Chondrocyte (in vitro differentiated cells): Measurements from ENCODE around the gene IRF2BP1. TPM values are rescaled to one million over a fixed set of nuclear protein-coding genes. Genes with fewer than 3 reads are reported as not detected.

Source experiments
- DNase-seq: peaks from one replicate; pipeline ENCODE4 v3.0.0; 2021; ENCODE audit warnings: mixed read lengths, low spot score
- H3K27ac Mint-ChIP-seq: one replicate; pipeline ENCODE4 v1.8.0; 2021; ENCODE audit warnings: mild to moderate bottlenecking, moderate library complexity, mixed read lengths; ENCODE audit not compliant: unreplicated experiment
- H3K27me3 Mint-ChIP-seq: 2 replicates; pipeline ENCODE4 v1.8.0; 2021; ENCODE audit warnings: low read depth, mixed read lengths
- H3K36me3 Mint-ChIP-seq: 2 replicates; pipeline ENCODE4 v1.8.0; 2021; ENCODE audit warnings: low read depth, mixed read lengths
- H3K4me1 Mint-ChIP-seq: 2 replicates; pipeline ENCODE4 v1.8.0; 2021; ENCODE audit warnings: low read depth, mild to moderate bottlenecking, mixed read lengths
- H3K4me3 Mint-ChIP-seq: one replicate; pipeline ENCODE4 v1.8.0; 2021; ENCODE audit warnings: mild to moderate bottlenecking, moderate library complexity, mixed read lengths; ENCODE audit not compliant: unreplicated experiment
- H3K9me3 Mint-ChIP-seq: 2 replicates; pipeline ENCODE4 v1.8.0; 2021; ENCODE audit warnings: low read depth, mixed read lengths
- total RNA-seq: library from RNA; stranded (reverse); gene quantifications from 3 replicates; pipeline ENCODE4 v1.2.1, GENCODE V29; 2021
- TF ChIP-seq, protein P1 (sequence below): fragments of 200-600 bp; sonication (generic); IDR thresholded peaks from 2 replicates; pipeline ENCODE4 v1.5.0; 2021; ENCODE audit warnings: antibody characterized with exemption, mild to moderate bottlenecking, moderate library complexity

Gene IRF2BP1
- total RNA-seq, 1 donor from 2014 or later, result 30.5 TPM

DNA sequence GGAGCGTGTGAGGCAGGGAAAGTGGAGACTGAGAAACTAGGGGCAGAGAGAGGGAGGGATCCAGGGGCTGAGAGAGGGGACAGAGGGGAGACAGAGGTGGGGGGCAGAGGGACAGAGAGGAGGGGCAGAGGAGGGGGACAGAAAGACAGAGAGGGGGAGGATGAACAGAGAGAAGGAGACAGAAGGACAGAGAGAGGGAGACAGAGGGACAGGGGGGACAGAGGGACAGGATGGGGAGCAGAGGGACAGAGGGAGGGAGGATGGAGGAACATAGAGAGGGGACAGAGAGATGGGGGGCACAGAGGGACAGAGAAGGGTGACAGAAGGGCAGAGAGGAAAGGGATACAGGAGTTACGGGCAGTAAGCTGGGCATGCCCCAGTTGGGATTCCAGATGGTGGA is 43.3 kb upstream of the IRF2BP1 start:
- no peak overlapping the region for H3K4me3 Mint-ChIP-seq
- H3K36me3 Mint-ChIP-seq, result no peaks in the 10 kb centered on the region
- DNase-seq, result no peak
- TF ChIP-seq, protein P1, sequence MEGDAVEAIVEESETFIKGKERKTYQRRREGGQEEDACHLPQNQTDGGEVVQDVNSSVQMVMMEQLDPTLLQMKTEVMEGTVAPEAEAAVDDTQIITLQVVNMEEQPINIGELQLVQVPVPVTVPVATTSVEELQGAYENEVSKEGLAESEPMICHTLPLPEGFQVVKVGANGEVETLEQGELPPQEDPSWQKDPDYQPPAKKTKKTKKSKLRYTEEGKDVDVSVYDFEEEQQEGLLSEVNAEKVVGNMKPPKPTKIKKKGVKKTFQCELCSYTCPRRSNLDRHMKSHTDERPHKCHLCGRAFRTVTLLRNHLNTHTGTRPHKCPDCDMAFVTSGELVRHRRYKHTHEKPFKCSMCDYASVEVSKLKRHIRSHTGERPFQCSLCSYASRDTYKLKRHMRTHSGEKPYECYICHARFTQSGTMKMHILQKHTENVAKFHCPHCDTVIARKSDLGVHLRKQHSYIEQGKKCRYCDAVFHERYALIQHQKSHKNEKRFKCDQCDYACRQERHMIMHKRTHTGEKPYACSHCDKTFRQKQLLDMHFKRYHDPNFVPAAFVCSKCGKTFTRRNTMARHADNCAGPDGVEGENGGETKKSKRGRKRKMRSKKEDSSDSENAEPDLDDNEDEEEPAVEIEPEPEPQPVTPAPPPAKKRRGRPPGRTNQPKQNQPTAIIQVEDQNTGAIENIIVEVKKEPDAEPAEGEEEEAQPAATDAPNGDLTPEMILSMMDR, result no peak
- peaks cover 7% of the 10 kb centered on the region for H3K4me1 Mint-ChIP-seq
- peaks cover 35% of the 10 kb centered on the region for H3K27me3 Mint-ChIP-seq
- no peaks in the 10 kb centered on the region for H3K9me3 Mint-ChIP-seq
- no peak overlapping the region for H3K27ac Mint-ChIP-seq

DNA sequence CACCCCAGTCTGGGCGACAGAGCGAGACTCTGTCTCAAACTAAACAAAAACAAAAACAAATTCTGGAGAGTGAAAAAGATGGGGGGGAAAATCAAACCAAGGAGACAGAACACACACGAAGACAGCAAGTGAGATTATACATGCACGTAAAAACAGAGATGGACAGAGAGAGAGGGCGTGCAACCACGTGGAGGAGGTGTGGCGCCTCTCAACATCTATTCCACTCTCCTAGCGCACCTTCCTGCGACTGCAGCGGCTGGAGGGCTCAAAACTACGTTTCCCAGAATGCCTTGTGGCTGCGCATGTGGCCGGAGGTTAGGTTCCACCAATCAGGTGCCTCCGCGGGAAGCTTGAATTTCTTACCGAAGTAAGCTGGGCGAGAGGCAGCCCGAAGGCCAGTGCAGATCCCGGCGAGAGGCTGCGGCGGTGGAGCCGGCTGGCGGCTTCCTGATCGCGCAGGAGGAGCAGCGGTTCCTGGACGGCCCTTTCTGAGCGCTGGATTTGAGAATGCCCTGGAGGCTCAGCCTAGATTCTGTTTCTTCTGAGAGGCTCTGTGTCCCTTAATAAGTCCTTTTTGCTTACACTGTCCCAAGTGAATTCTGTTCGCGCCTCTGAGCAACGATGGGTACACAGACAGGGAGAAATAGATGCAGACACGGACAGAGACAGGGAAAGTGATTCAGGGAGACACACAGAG is 41.8 kb upstream of the IRF2BP1 start:
- Mint-ChIP-seq H3K36me3 (no peaks in the 10 kb centered on the region), H3K4me1 (peaks cover 7% of the 10 kb centered on the region), H3K9me3 (no peaks in the 10 kb centered on the region), H3K4me3 (no peak overlapping the region), H3K27ac (no peak overlapping the region), H3K27me3 (peaks cover 27% of the 10 kb centered on the region)
- no peak for DNase-seq
- TF ChIP-seq, protein P1, result no peak

DNA sequence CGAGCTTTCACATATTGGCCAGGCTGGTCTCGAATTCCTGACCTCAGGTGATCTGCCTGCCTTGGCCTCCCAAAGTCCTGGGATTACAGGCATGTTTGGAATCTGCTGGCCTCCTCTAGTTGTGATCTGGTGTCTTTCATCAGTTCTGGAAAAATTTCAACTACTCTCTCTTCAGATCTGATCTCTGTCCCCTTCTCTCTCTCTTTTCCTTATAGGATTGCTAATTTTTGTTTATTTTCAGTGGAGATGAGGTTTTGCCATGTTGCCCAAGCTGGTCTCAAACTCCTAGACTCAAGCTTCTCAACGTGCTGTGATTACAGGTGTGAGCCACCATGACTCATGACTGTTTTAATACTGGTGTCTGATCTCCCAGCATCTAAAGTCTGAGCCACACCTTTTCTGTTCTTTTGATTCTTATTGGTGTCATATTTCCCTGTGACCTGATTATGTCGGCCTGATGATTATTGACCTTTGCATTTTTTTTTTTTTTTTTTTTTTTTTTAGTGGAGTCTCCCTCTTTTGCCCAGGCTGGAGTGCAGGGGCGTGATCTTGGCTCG is 39.0 kb upstream of the IRF2BP1 start:
- Mint-ChIP-seq H3K4me1 (peaks cover 7% of the 10 kb centered on the region), H3K27me3 (peaks cover 17% of the 10 kb centered on the region), H3K4me3 (no peak overlapping the region), H3K9me3 (no peaks in the 10 kb centered on the region), H3K36me3 (no peaks in the 10 kb centered on the region), H3K27ac (no peak overlapping the region)
- DNase-seq, result no peak
- TF ChIP-seq, protein P1, result no peak

DNA sequence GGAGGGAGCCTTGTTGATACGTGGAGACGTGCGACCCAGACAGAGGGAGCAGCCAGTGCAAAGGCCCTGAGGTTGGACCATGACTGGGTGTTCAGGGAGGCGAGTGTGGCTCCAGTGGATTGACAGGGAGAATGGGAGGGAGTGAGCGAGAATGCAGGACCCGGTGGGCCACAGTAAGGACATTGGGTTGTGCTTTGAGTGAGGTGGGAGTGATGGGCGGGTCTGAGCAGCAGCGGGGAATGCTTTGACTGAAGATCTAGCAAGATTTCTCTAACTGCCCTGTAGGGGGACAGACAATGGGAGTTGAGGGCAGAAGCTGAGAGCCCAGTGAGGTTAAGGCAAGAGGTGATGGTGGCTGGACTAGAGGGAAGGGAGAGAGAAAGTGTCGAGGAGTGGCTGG is 36.3 kb upstream of the IRF2BP1 start:
- Mint-ChIP-seq H3K27ac (no peak overlapping the region), H3K4me3 (no peak overlapping the region), H3K36me3 (no peaks in the 10 kb centered on the region), H3K9me3 (no peaks in the 10 kb centered on the region), H3K4me1 (no peaks in the 10 kb centered on the region), H3K27me3 (peaks cover 21% of the 10 kb centered on the region)
- DNase-seq, result no peak
- TF ChIP-seq, protein P1, result peak; percentile 28

DNA sequence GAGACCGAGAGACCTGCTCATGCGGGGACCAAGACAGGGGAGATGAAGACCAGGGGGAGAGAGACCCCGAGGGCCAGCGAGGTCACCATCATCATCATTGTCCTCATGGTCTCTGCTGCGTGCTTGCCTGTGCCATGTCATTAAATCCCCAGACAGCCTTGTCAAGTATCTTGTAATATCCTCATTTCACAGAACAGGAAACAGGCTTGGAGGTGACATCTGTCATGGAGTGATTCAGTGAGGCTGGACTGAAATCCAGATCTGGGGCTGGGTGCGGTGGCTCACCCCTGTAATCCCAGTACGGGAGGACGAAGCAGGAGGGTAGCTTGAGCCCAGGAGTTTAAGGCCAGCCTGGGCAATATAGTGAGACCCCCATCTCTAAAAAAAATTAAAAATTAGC is 34.5 kb upstream of the IRF2BP1 start:
- no peak for DNase-seq
- no peak overlapping the region for H3K27ac Mint-ChIP-seq
- no peaks in the 10 kb centered on the region for H3K36me3 Mint-ChIP-seq
- no peaks in the 10 kb centered on the region for H3K9me3 Mint-ChIP-seq
- no peak overlapping the region for H3K4me3 Mint-ChIP-seq
- TF ChIP-seq, protein P1, result no peak
- peaks cover 24% of the 10 kb centered on the region for H3K27me3 Mint-ChIP-seq
- no peaks in the 10 kb centered on the region for H3K4me1 Mint-ChIP-seq
